ENCODE data around the gene HRH2.
"Not testable (repeated sequence)": the region's sequence is repeated elsewhere in the genome, so short reads cannot be mapped to it uniquely, and the experiment has no call there.

- not testable (repeated sequence) for TF ChIP-seq CTCF (conservative IDR thresholded peaks at IDR 0.05); EZH2 (IDR thresholded peaks at IDR 0.05; ENCODE audit: low read depth)
Observed at GRCh38 chr5:175759991-175760390, 102.1 kb downstream of the HRH2 start.

Data from PC-9 (cell line).